Renal cortical epithelial cell (primary cell): Measurements from ENCODE around the gene DNMBP. TPM values are rescaled to one million over a fixed set of nuclear protein-coding genes. Genes with fewer than 3 reads are reported as not detected.
"Not testable (repeated sequence)": the region's sequence is repeated elsewhere in the genome, so short reads cannot be mapped to it uniquely, and the experiment has no call there.

ENCODE experiments used
- DNase-seq: peaks from one replicate; pipeline ENCODE4 v3.0.0-alpha.2; 2011; ENCODE audit warnings: low read depth
- total RNA-seq: library from RNA; depleted of rRNA; stranded (reverse); fragments of >200 nt; gene quantifications from 2 replicates; pipeline ENCODE4 v1.2.3, GENCODE V29; 2014

DNMBP gene
- total RNA-seq, 1 donor from 2014 or later, result 21.2 TPM

- no peak for DNase-seq
Observed at GRCh38 chr10:99993701-99994689, 15.8 kb downstream of the DNMBP start.

GRCh38 chr10:99985637-99986036 lies 24.1 kb downstream of the DNMBP start:
- not testable (repeated sequence) for DNase-seq

- peak; percentile 37 for DNase-seq
Observed at GRCh38 chr10:99984211-99985034, 25.3 kb downstream of the DNMBP start.

- peak; percentile 69 for DNase-seq
Observed at GRCh38 chr10:99983280-99983988, 26.3 kb downstream of the DNMBP start.

- no peak for DNase-seq
Observed at GRCh38 chr10:99982728-99983127, 27.0 kb downstream of the DNMBP start.

GRCh38 chr10:99981581-99982199 lies 28.1 kb downstream of the DNMBP start:
- DNase-seq, result no peak

- no peak for DNase-seq
Observed at GRCh38 chr10:99979066-99979685, 30.6 kb downstream of the DNMBP start.

- DNase-seq, result no peak
Observed at GRCh38 chr10:99977916-99978315, 31.8 kb downstream of the DNMBP start.

GRCh38 chr10:99976886-99977665 lies 32.7 kb downstream of the DNMBP start:
- DNase-seq, result peak; percentile 92

- DNase-seq, result peak; percentile 25
Observed at GRCh38 chr10:99975942-99976809, 33.6 kb downstream of the DNMBP start.

GRCh38 chr10:99975106-99975829 lies 34.5 kb downstream of the DNMBP start:
- no peak for DNase-seq

GRCh38 chr10:99973190-99973589 lies 36.6 kb downstream of the DNMBP start:
- DNase-seq, result no peak

- DNase-seq, result no peak
Observed at GRCh38 chr10:99967961-99968360, 41.8 kb downstream of the DNMBP start.

- peak; percentile 88 for DNase-seq
Observed at GRCh38 chr10:99966306-99966705, 43.4 kb downstream of the DNMBP start.

GRCh38 chr10:99965700-99966099 lies 44.0 kb downstream of the DNMBP start:
- no peak for DNase-seq

GRCh38 chr10:99964791-99965190 lies 45.0 kb downstream of the DNMBP start:
- DNase-seq, result peak; percentile 55

- DNase-seq, result not testable (repeated sequence)
Observed at GRCh38 chr10:99963467-99964165, 46.1 kb downstream of the DNMBP start.

GRCh38 chr10:99958806-99959205 lies 50.9 kb downstream of the DNMBP start:
- DNase-seq, result no peak
